ENCODE data around the gene TP53I11.

GRCh38 chr11:44936951-44937543, 13.6 kb downstream of the TP53I11 start:
- TF ChIP-seq CTCF (IDR thresholded peaks at IDR 0.05): no peak
- no peak for TF ChIP-seq POLR2A (IDR thresholded peaks at IDR 0.05)

Data from lower leg skin (tissue), 3 donors.